HG02759 (cell line): Measurements from ENCODE around the gene ATL1.
"Not testable (repeated sequence)": the region's sequence is repeated elsewhere in the genome, so short reads cannot be mapped to it uniquely, and the experiment has no call there.

Experiments
- ATAC-seq: cut with Tn5 transposase; IDR thresholded peaks from one replicate; pipeline ENCODE4 v1.9.1; 2021; ENCODE audit warnings: mild to moderate bottlenecking, moderate library complexity; ENCODE audit not compliant: unreplicated experiment

The ATL1 gene

DNA sequence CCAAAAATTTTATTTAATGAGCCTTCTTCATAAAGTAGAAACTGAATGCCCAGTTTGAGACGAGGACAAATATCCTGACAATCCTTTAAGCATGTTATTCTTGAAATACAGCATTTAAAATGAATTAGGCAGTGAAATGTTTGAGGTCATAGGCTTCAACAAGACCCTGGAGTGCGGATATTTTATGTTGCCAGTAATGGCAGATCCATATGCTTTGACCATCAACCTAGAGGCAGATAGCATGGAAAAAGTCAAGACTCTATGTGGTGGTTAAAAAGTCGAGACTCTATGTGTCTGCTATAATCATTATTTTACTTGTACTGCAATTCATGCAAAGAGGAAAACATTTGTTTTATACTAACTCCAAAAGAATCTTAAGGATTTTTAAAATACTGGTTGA lies 25.5 kb upstream of the ATL1 start:
- no peak for ATAC-seq

DNA sequence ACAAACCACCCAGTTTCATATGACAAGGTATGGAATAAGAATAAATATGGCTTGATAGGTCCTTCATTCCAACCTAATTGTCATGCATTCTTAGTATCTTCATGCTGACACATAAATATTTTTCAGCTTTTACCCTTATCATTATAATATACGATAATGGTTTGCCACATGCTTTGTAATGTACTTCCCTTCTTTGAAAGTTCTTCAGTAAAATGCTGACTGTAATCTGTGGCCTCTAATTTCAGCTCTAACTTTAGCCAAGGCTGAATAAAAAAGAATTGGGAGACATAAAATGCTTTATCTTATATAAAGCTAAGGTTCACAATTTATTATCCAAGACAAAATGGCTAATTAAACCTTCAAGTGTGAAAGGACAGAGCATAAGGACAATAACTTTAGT lies 24.9 kb upstream of the ATL1 start:
- no peak for ATAC-seq

DNA sequence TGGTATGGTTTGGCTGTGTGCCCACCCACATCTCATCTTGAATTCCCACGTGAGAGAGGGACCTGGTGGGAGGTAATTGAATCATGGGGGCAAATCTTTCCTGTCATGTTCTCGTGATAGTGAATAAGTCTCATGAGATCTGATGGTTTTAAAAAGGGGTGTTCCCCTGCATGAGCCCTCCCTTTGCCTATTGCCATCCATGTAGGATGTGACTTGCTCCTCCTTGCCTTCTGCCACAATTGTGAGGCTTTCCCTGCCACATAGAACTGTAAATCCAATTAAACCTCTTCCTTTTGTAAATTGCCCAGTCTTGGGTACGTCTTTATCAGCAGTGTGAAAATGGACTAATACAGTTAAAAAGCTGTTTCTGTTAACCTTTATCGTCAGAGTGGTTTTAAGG lies 21.9 kb upstream of the ATL1 start:
- ATAC-seq: not testable (repeated sequence)

DNA sequence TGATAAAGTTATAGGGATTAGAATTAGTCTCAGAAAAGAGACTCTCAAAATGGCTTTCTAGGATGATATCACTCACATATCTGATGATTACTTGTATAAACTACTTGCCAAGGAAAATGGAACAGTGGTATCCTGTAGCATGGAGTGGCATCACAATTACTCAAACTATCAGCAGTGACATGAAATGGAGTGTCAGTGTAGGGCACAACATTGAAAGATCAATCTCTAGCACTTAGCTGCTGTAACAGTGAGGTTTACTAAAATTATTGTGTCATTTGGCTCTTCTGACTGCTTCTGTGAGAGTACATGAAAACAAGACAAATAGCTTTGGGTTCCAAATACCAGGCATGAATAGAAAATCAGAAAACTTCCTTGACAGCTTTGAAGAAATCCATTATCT lies 20.9 kb upstream of the ATL1 start:
- no peak for ATAC-seq

DNA sequence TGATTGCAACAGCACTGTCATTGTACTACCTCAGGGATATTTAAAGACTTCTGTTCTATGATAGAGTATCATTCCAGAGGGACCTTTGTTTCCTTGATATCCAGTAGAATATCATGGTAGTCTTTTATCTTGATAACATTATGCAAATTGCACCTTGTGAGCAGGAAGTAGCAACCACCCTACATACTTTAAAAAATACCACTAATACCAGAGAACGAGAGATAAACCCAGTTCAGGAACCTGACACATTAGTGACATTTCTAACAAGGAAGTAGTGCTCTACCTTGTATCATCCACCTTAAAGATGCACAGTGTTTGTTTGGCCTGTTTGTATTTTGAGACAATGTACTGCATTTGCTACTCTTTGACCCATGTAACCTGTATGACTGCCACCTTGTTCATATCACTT lies 18.8 kb upstream of the ATL1 start:
- ATAC-seq: no peak

DNA sequence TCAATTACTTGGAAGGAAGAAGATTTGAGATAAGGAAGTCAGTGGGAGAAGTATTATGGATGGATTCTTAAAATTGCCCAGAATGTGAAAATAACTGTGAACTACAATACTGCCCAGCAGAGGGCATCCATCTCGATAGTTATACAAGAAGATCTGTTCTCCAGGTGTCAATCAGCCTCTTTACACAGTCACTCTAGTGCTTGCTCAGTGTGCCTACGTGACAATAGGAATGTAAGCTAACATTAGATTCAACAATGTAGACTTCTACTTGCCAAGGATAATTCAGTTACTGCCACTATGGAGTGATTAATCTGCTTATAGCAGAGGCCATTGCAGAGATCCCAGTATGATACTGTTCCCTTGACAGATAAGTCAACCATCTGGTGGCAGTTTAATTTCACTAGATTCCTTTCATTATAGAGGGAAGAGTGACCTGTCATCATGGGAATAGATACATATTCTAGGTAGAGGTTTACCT lies 17.0 kb upstream of the ATL1 start:
- peak; percentile 66 for ATAC-seq

DNA sequence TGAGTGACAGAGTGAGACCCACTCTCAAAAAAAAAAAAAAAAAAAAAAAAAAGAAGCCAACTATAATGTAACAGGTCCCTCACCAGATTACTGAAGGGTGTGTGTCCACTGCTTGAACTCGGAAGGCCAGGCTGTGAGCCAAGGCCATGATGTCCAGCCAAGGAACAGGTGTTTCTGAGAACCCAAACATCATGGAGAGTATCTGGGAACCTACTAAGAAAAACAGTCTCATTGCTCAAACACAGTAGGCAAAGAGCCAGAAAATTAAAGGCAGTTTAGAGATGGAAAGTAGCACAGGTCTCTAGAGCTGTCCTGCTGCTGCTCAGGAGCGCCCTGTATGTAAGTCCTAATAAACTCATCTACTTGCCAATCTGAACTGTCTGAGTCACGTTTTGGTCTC lies 15.0 kb upstream of the ATL1 start:
- no peak for ATAC-seq

DNA sequence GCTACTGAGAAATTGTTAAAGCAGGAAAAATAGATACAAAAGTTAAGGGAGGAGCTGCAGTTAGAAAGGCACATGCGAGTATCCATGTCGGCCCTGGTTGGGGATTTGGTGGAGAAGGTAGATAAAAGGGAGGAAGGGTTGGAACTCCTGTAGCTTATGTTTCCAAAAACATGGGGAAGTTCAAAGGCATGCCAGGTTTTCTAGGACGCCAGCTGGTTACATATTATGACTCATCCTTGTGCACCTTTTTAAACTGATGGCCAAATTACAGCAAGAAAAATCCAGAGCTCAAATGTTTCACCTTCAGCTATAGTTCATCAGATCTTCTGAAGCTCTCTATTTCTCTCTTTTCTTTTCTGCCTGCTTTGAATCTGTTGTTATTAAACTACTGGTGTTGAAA lies 14.3 kb upstream of the ATL1 start:
- ATAC-seq: no peak

DNA sequence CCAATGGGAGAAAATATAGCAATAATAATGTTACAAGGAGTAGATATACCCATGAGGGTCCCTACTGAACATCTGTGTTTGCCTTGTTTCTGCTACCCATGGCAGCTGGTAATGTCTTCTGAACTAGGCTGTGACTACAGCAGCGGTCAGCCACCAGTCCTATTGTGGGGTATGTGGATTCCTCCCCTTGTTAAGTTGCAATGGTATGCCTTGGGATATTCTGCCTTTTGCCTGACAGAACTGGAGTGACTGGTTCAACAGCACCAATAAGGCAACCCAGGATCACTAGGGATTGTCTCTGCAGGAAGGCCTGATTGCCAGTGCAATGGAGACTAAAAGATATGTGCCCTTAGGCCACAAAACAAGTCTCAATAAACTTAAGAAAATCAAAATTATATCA lies 9.7 kb upstream of the ATL1 start:
- no peak for ATAC-seq

DNA sequence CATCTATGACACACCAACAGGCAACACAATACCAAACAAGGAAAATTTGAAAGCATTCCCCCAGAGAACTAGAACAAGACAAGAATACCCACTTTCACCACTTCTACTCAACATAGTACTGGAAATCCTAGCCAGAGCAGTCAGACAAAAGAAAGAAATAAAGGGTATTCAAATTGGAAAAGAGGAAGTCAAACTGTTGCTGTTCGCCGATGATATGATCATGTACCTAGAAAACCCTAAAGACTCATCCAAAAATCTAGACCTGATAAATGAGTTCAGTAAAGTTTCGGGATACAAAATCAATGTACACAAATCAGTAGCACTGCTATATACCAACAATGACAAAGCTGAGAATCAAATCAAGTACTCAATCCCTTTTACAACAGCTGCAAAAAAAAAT lies 8.1 kb upstream of the ATL1 start:
- ATAC-seq: no peak

DNA sequence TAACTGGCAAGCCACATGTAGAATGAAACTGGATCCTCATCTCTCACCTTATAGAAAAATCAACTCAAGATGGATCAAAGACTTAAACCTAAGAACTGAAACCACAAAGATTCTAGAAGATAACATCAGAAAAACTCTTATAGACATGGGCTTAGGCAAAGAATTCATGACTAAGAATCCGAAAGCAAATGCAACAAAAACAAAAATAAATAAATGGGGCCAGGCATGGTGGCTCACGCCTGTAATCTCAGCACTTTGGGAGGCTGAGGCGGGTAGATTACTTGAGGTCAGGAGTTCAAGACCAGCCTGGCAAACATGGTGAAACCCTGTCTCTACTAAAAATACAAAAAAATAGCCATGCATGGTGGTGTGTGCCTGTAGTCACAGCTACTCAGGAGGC lies 7.1 kb upstream of the ATL1 start:
- ATAC-seq: not testable (repeated sequence)

DNA sequence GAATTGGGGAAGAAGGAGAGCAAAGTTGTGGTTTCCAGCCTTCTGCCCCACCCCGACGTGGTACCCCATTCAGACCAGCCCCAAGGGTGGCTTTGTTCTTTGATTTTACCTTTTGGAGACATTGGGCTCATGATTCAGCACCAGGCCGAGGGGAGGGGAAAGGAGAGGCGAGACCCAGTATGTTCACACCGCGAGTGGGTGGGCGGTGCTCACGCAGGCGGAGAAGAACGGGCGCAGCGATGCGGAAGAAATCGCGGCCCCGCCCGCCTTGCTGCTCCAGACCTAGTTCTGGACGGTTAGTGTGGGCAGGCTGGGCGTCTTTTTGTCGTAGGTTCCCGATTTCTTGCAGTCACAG lies 963 bp downstream of the ATL1 start:
- ATAC-seq: peak; percentile 15

DNA sequence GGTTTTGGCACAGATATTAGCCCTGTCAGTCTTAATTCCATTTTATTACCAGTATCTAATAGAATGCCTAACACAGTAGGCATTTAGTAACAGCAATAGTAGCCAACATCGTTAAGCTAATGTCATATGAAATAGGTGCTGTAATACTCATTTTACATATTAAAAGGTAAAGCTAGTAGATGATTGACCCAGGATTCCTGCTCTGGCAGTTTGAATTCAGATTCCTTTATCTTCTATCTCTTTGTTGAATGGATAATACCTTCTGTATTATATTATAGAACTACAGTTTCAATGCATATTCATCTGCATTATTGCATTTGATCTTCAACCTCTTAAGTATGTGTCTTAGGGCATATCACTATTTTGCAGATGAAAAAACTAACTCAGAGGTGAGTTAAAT lies 2.9 kb downstream of the ATL1 start:
- no peak for ATAC-seq

DNA sequence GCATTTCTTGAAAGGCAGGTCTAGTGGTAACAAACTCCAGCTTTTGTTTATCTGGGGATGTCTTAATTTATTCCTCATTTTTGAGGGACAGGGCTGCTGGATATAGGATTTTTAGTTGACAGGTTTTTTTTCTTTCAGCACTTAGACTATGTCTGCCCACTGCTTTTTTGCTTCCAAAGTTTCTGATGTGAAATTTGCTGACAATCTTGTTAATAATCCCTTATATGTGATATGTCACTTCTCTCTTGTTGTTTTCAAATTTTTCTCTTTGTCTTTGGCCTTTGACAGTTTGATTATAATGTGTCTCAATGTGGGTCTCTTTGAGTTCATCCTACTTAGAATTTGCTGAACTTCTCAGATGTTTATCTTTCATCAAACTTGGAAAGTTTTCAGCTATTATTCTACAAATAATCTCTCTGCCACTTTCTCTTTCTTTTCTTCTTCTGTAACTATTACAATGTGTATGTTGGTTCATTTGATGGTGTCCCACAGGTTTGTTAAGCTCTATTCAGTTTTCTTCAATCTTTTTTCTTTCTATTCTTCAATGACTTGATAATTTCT lies 9.8 kb downstream of the ATL1 start:
- no peak for ATAC-seq

DNA sequence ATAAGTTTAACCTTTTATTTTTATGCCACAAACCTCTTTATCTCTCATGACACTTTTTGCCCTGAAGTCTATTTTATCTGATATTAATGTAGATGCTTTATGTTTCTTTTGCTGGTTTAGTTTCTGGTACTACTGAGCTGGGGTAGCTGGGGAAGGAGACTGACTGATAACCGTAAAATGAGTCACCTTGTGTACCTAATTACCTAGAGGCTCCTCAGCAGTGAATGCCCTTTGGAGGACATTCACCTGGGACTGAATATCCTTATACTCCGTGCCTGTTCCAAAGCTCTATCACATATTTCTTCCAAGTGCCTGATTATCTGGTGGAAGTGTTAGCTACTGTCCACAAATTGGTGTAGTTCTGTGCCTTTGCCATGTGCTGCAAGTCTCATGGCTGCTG lies 13.9 kb downstream of the ATL1 start:
- ATAC-seq: no peak

DNA sequence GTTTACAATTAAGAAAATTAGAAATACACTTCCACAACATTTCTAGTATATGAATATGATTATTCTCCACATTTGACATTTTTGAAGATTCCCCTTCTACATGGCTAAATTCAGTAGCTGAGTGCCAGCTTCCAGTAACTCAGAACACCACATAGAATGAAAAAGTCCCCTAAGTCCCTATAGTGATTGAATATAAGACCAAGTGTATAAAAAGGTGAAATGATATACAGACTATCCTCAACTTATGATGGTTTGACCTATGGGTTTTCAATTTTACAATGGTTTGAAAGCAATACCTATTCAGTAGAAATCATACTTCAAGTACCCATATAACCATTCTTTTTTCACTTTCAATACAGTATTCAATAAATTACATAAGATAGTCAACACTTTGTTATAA lies 15.8 kb downstream of the ATL1 start:
- no peak for ATAC-seq

DNA sequence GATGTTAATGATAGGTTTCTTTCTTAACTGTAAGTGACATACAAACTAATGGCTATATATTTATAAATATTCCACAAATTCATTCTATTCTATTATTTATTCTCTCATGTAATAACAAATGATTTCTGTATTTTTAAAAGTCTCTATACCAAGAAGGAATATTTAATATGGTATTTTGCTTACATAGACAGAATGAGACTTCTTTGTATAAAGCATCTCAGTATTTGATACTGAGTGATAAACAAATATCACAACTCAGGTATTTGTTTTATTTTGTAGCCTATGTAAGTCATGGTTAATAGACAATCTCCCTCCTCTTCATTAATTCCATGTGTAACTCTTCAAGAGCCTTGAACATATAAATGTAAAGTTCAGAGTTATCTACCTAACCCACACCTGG lies 18.0 kb downstream of the ATL1 start:
- no peak for ATAC-seq

DNA sequence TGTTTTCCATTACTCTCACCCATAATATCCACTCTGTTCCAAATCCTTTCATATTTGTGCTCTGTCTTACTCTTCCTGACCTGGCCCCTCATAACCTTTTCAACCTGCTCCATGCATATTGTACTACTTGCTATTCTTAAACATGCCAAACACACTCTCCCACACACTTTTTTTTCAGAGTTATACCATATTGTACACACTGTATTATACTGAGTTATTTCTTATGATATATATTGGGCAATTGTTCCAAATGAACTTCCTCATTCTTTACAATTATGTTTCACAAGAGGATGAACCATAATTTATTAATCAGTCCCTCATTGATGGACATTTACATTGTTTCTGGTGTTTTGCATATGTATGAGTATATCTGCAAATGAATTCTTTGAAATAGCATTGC lies 18.5 kb downstream of the ATL1 start:
- ATAC-seq: no peak

DNA sequence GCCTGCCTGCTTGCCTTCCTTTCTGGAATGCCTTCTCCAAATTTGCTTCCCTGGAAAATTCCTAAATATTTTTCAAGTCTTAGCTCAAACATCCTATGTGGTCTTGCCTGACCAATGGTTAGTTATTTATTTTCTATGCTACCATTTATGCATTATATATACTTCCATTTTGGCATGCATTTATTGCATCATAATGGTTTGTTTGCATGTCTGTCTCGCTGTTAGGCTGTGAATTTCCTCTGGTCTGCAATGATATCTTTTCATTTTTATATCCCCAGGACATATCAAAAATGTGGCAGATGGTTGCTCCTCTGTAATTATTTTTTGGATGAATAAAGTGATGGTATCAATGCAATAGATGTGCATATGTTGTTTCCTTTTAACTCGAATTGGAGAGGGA lies 30.5 kb downstream of the ATL1 start:
- ATAC-seq: no peak

DNA sequence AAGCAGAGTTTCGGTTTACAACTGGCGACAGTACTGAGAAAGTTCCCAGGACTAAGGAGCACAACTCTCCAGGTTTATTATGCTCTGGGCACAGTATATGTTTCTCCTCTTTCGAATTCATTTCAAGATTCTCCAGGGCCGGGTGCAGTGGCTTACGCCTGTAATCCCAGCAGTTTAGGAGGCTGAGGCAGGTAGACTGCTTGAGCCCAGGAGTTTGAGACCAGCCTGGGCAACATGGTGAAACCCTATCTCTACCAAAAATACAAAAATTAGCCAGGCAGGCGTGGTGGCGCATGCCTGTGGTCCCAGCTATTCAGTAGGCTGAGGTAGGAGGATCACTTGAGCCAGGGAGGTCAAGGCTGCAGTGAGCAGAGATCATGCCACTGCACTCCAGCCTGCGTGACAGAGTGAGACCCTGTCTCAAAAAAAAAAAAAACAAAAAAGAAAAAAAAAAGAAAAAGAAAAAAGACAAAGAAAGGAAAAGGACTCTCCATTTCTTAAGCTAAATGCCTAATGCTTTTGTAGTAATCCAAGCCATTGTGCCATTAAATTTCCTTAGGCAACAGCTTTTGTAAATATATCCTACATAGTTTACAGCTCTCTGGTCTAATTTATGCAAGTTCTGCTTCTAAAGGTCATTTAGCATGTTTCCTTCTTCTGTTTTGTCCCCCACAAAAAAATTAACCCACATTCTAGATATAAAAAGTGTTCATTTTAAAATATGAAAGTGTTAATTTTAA lies 34.8 kb downstream of the ATL1 start:
- no peak for ATAC-seq

DNA sequence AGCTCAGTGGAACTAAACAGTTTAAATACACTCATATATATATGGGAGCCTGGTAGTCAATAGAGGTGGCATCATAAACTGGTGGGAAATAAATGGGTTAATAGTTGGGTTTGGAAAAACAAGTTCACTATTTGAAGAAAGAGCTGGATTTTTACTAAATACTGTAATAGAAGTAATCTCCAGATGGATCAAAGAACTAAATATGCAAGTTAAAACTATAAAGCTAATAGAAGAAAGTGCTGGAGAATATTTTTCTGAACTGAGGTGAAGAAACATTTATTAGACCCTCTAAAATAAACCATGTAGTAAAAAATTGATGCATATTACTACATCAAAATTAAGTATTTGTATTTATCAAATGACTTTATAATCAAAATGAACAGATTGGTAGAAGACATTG lies 38.8 kb downstream of the ATL1 start:
- ATAC-seq: no peak

DNA sequence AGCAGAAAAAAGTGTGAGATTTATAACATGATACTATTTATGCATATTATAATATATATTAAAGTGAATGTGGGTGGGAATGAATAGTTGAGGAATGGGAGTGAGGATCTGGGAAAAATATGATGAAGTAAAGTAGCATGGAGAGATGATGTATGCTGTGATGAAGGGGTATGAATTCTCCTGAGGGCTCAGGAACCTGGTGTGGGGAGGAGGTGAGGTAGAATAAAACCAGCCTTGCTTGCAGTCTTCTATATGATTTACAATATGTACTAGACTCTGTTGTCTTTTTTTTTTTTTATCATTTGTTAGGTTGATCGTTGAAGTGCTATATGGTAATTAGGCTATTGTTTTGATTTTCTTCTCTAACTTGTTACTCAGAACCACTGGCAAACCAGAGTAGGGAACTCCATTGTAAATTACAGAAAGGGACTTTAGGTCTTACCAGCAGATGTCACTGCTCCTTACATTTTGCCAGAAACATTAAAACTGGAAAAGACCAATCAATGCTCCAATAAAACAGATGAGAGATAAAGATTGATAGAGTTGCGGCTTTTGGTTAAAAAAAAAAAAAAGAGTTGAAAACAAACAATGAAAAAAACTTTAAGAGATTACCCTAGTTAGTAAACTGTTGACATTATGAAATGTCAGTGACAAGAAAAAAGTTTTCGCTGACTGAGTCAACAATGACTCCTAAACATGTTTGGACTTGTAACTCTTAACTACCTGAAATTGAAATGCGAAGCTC lies 39.9 kb downstream of the ATL1 start:
- ATAC-seq: no peak
